ENCODE measurements around the gene AMIGO1.

The AMIGO1 gene

GRCh38 chr1:109481646-109482045 is 27.9 kb downstream of the AMIGO1 start:
- Histone ChIP-seq H3K4me1 (ENCODE audit: control insufficient read depth, low read length) (peaks cover 23% of the 10 kb centered on the region), H3K9me3 (ENCODE audit: control insufficient read depth, insufficient read depth, low read length) (no peaks in the 10 kb centered on the region), H3K27me3 (ENCODE audit: control insufficient read depth, low read length) (peaks cover 25% of the 10 kb centered on the region), H3K4me2 (ENCODE audit: low read length) (no peak overlapping the region), H3K4me3 (ENCODE audit: low read length) (no peak overlapping the region), H4K20me1 (ENCODE audit: control insufficient read depth, insufficient read depth, low read depth, low read length) (no peaks in the 10 kb centered on the region), H3K79me2 (ENCODE audit: control insufficient read depth, low read length) (peaks cover 14% of the 10 kb centered on the region), H3K27ac (ENCODE audit: low read depth, low read length) (no peak overlapping the region), H3F3A (ENCODE audit: control insufficient read depth, insufficient read depth) (no peaks in the 10 kb centered on the region), H3K9me2 (replicated peaks; ENCODE audit: control insufficient read depth, low read length) (no peaks in the 10 kb centered on the region), H3K36me3 (ENCODE audit: control insufficient read depth, low read length) (peaks cover 10% of the 10 kb centered on the region; the same call in 1 of the 2 replicates)
- TF ChIP-seq, protein P1, sequence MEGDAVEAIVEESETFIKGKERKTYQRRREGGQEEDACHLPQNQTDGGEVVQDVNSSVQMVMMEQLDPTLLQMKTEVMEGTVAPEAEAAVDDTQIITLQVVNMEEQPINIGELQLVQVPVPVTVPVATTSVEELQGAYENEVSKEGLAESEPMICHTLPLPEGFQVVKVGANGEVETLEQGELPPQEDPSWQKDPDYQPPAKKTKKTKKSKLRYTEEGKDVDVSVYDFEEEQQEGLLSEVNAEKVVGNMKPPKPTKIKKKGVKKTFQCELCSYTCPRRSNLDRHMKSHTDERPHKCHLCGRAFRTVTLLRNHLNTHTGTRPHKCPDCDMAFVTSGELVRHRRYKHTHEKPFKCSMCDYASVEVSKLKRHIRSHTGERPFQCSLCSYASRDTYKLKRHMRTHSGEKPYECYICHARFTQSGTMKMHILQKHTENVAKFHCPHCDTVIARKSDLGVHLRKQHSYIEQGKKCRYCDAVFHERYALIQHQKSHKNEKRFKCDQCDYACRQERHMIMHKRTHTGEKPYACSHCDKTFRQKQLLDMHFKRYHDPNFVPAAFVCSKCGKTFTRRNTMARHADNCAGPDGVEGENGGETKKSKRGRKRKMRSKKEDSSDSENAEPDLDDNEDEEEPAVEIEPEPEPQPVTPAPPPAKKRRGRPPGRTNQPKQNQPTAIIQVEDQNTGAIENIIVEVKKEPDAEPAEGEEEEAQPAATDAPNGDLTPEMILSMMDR (IDR thresholded peaks at IDR 0.05; ENCODE audit: low read depth, low read length, poor library complexity, severe bottlenecking): no peak
- TF ChIP-seq EZH2phosphoT487 (IDR thresholded peaks at IDR 0.05; ENCODE audit: borderline replicate concordance, low read length): no peak

GRCh38 chr1:109479901-109480300 is 29.6 kb downstream of the AMIGO1 start:
- Histone ChIP-seq H3F3A (ENCODE audit: control insufficient read depth, insufficient read depth) (no peaks in the 10 kb centered on the region), H3K4me3 (ENCODE audit: low read length) (no peak overlapping the region), H3K27me3 (ENCODE audit: control insufficient read depth, low read length) (peaks cover 36% of the 10 kb centered on the region), H3K36me3 (ENCODE audit: control insufficient read depth, low read length) (no peaks in the 10 kb centered on the region), H3K9me2 (replicated peaks; ENCODE audit: control insufficient read depth, low read length) (no peaks in the 10 kb centered on the region), H3K79me2 (ENCODE audit: control insufficient read depth, low read length) (peaks cover 8% of the 10 kb centered on the region), H3K27ac (ENCODE audit: low read depth, low read length) (no peak overlapping the region), H4K20me1 (ENCODE audit: control insufficient read depth, insufficient read depth, low read depth, low read length) (no peaks in the 10 kb centered on the region), H3K4me1 (ENCODE audit: control insufficient read depth, low read length) (peaks cover 14% of the 10 kb centered on the region), H3K4me2 (ENCODE audit: low read length) (no peak overlapping the region), H3K9me3 (ENCODE audit: control insufficient read depth, insufficient read depth, low read length) (no peaks in the 10 kb centered on the region)
- TF ChIP-seq, protein P1 (IDR thresholded peaks at IDR 0.05; ENCODE audit: low read depth, low read length, poor library complexity, severe bottlenecking): no peak
- TF ChIP-seq EZH2phosphoT487 (IDR thresholded peaks at IDR 0.05; ENCODE audit: borderline replicate concordance, low read length): no peak

DNA sequence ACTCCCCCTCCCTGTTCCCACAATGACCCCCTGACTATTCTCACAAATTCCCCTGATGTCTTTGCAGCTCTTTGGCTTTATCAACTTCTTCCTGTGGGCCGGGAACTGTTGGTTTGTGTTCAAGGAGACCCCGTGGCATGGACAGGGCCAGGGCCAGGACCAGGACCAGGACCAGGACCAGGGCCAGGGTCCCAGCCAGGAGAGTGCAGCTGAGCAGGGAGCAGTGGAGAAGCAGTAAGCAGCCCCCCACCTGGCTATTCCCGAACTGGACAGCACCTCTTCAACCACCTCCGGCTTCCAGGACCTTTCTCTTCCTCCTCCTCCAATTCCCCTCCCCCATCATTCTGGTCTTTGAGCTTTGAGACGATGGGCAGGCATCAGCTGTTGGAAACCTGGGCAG is 30.2 kb downstream of the AMIGO1 start:
- Histone ChIP-seq H3K36me3 (ENCODE audit: control insufficient read depth, low read length) (no peaks in the 10 kb centered on the region), H3K4me3 (ENCODE audit: low read length) (no peak overlapping the region), H4K20me1 (ENCODE audit: control insufficient read depth, insufficient read depth, low read depth, low read length) (no peaks in the 10 kb centered on the region), H3K4me2 (ENCODE audit: low read length) (no peak overlapping the region), H3F3A (ENCODE audit: control insufficient read depth, insufficient read depth) (no peaks in the 10 kb centered on the region), H3K9me3 (ENCODE audit: control insufficient read depth, insufficient read depth, low read length) (no peaks in the 10 kb centered on the region), H3K9me2 (replicated peaks; ENCODE audit: control insufficient read depth, low read length) (no peaks in the 10 kb centered on the region), H3K27ac (ENCODE audit: low read depth, low read length) (no peak overlapping the region), H3K4me1 (ENCODE audit: control insufficient read depth, low read length) (peaks cover 8% of the 10 kb centered on the region), H3K27me3 (ENCODE audit: control insufficient read depth, low read length) (peaks cover 36% of the 10 kb centered on the region), H3K79me2 (ENCODE audit: control insufficient read depth, low read length) (peaks cover 2% of the 10 kb centered on the region)
- no peak for TF ChIP-seq EZH2phosphoT487 (IDR thresholded peaks at IDR 0.05; ENCODE audit: borderline replicate concordance, low read length)
- TF ChIP-seq, protein P1 (IDR thresholded peaks at IDR 0.05; ENCODE audit: low read depth, low read length, poor library complexity, severe bottlenecking): no peak

Data from DOHH2 (cell line).